Liver (tissue), 9 donors: ENCODE data around the gene ARF4. TPM values are rescaled to one million over a fixed set of nuclear protein-coding genes. Genes with fewer than 3 reads are reported as not detected.

ENCODE experiments used
- DNase-seq: peaks from one replicate; pipeline ENCODE4 v3.0.0-alpha.2; 2017; ENCODE audit warnings: low spot score
- H3K27ac ChIP-seq, 2 donors: one replicate each; pipeline ENCODE4 v1.7.0; 2013; ENCODE audit warnings: inconsistent platforms in 2 of 2, low read length in 2 of 2, control low read depth in 1 of 2, low read depth in 1 of 2, mild to moderate bottlenecking in 1 of 2
- H3K27me3 ChIP-seq, 4 donors: one replicate each; pipeline versions ENCODE4 v1.6.1 to v1.7.0; 2013; ENCODE audit warnings: low read length in 3 of 4, inconsistent platforms in 1 of 4, mild to moderate bottlenecking in 1 of 4, moderate library complexity in 1 of 4; ENCODE audit not compliant: control insufficient read depth in 4 of 4, insufficient read depth in 4 of 4
- H3K36me3 ChIP-seq, 4 donors: one replicate each; pipeline versions ENCODE4 v1.6.1 to v1.7.0; 2013; ENCODE audit warnings: low read length in 3 of 4, mild to moderate bottlenecking in 3 of 4, low read depth in 1 of 4, moderate library complexity in 1 of 4; ENCODE audit not compliant: control insufficient read depth in 4 of 4, insufficient read depth in 3 of 4
- H3K4me1 ChIP-seq, 4 donors: one replicate each; pipeline versions ENCODE4 v1.6.1 to v1.7.0; 2013; ENCODE audit warnings: low read length in 3 of 4, mild to moderate bottlenecking in 3 of 4, moderate library complexity in 1 of 4; ENCODE audit not compliant: control insufficient read depth in 4 of 4, insufficient read depth in 4 of 4
- H3K4me3 ChIP-seq, 3 donors: one replicate each; pipeline versions ENCODE4 v1.6.1 to v1.7.0; 2013; ENCODE audit warnings: low read length in 3 of 3, control low read depth in 1 of 3, low read depth in 1 of 3, mild to moderate bottlenecking in 1 of 3
- H3K9ac ChIP-seq, 2 donors: one replicate each; pipeline ENCODE4 v1.7.0; 2013; ENCODE audit warnings: low read length in 2 of 2, mild to moderate bottlenecking in 2 of 2, moderate library complexity in 2 of 2, control low read depth in 1 of 2, low read depth in 1 of 2
- H3K9me3 ChIP-seq, 4 donors: one replicate each; pipeline versions ENCODE4 v1.6.1 to v1.7.0; 2013; ENCODE audit warnings: low read length in 3 of 4; ENCODE audit not compliant: control insufficient read depth in 4 of 4
- FOXA1 ChIP-seq: IDR thresholded peaks from 2 replicates; pipeline ENCODE4 v1.6.1; 2016; ENCODE audit warnings: antibody characterized with exemption
- FOXA2 ChIP-seq: IDR thresholded peaks from 2 replicates; pipeline ENCODE4 v1.6.1; 2016; ENCODE audit warnings: antibody characterized with exemption
- GABPA ChIP-seq, 2 donors: IDR thresholded peaks in 1 of 2; conservative IDR thresholded peaks in 1 of 2; 2 replicates each; pipeline ENCODE4 v1.6.1; 2016; ENCODE audit warnings: antibody characterized with exemption in 2 of 2, mild to moderate bottlenecking in 1 of 2, moderate library complexity in 1 of 2
- JUND ChIP-seq, 2 donors: IDR thresholded peaks; 2 replicates each; pipeline ENCODE4 v1.6.1; 2016; ENCODE audit warnings: antibody characterized with exemption in 2 of 2
- NR2F2 ChIP-seq: IDR thresholded peaks from 2 replicates; pipeline ENCODE4 v1.6.1; 2016; ENCODE audit warnings: antibody characterized with exemption
- RXRA ChIP-seq, 2 donors: IDR thresholded peaks; 2 replicates each; pipeline ENCODE4 v1.6.1; 2017 to 2018; ENCODE audit warnings: antibody characterized with exemption in 2 of 2, mild to moderate bottlenecking in 1 of 2
- SP1 ChIP-seq: IDR thresholded peaks from 2 replicates; pipeline ENCODE4 v1.6.1; 2018; ENCODE audit warnings: antibody characterized with exemption, mild to moderate bottlenecking
- TAF1 ChIP-seq: conservative IDR thresholded peaks from 2 replicates; pipeline ENCODE4 v1.6.1; 2016; ENCODE audit warnings: antibody characterized with exemption, mild to moderate bottlenecking
- YY1 ChIP-seq: IDR thresholded peaks from 2 replicates; pipeline ENCODE4 v1.6.1; 2016; ENCODE audit warnings: antibody characterized with exemption, mild to moderate bottlenecking
- WGBS: extraction: QIAGEN DNeasy Blood & Tissue Kit; methylation state at CpG from one replicate; pipeline ENCODE4 v1.1.7; 2013; 5-methylcytosine and 5-hydroxymethylcytosine counted together
- polyA plus RNA-seq, 2 donors: library from polyadenylated mRNA; stranded (reverse) in 1 of 2; unstranded in 1 of 2; fragments of 200-250 nt in 1 of 2; fragments of >200 nt in 1 of 2; fragmentation: Nextera tagmentation in 1 of 2; extraction: Ambion mirVana in 1 of 2; gene quantifications; one replicate each; pipeline versions ENCODE4 v1.2.1 to v1.2.3, GENCODE V29; 2013 to 2015
- total RNA-seq, 2 donors: library from RNA; depleted of rRNA; stranded (reverse); fragments of >200 nt; gene quantifications; one replicate each; pipeline ENCODE4 v1.2.3, GENCODE V29; 2014
- TF ChIP-seq, protein P1 (sequence below): IDR thresholded peaks from 2 replicates; pipeline ENCODE4 v1.6.1; 2016; ENCODE audit warnings: antibody characterized with exemption
- TF ChIP-seq, protein P2 (sequence below): IDR thresholded peaks from 2 replicates; pipeline ENCODE4 v1.6.1; 2016; ENCODE audit warnings: antibody characterized with exemption
- TF ChIP-seq, protein P3 (sequence below): fragments of 150-350 bp; IDR thresholded peaks from 2 replicates; pipeline ENCODE4 v1.5.1; 2017; ENCODE audit warnings: improper control_type of control experiment, low read depth, low read length; ENCODE audit not compliant: missing input control
- donor health status: healthy.
- donor health status: healthy.
- donor health status: healthy.
- donor health status: healthy.
- donor health status: healthy.

Gene ARF4
- total and polyA plus RNA-seq, 4 donors, result 90.0 to 143 (median 106) TPM

DNA sequence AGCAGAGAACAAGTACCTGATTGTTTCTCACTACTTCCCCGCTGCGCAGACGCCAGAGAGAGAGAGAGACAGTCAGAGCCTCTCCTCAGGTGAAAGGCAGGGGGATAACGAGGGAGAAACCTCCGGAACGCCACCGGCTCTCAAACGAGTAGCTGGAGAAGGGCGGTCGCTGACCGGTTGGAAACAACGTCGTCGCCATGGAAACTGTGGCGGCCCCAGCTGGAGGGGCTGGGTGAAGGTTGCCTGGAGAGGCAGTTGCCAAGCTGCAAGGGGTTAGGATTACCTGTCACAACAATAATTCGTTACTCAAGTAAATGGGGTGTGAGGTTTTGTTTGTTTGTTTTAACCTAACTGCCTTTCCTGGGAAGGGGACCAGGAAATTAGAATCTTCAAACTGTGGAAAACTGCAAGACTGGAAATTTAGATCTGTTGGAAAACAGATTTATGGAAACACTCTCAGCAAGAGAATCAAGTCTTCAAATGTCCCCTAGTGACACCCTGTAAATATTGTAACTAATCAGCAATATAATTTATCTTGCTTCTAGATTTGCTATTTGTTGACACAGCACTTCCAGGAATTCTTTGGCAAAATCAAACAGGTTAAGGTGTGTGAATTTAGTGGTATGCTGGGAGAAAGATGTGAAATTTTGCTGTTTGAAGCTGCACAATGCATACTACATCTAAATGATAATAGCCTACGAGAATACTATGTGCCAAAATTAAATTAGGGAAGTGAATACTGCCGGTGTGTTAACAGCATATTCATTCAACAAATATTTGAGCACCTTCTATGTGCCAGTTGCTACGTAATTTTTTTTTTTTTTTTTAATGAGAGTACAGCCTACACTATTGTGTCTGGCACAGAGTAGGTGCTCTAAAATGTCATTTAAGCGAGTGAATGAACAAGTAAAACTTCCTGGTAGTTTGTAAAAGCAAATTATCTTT lies 52.7 kb downstream of the ARF4 start, which contains the start of gene DNAH12:
Gene DNAH12, minus strand, starts transcription at position 164 of the 945 bp plus-strand sequence. CDS start 1,474 bp downstream, outside the sequence.
- Histone ChIP-seq H3K36me3 (no peaks in the 10 kb centered on the region), H3K27me3 (no peaks in the 10 kb centered on the region), H3K9me3 (no peaks in the 10 kb centered on the region), H3K4me3 (peak within 1 kb of the TSS in 1 of 3 donors; percentile 20), H3K4me1 (peaks cover 2 to 11% (median 9%) of the 10 kb centered on the region in 4 donors), H3K27ac (no peak within 1 kb of the TSS), H3K9ac (no peak within 1 kb of the TSS)
- peak; percentile 41 for DNase-seq
- 10% methylated on average over 20 of the region's 20 CpGs for WGBS
- TF ChIP-seq, protein P1, sequence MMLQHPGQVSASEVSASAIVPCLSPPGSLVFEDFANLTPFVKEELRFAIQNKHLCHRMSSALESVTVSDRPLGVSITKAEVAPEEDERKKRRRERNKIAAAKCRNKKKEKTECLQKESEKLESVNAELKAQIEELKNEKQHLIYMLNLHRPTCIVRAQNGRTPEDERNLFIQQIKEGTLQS, result no peak
- TF ChIP-seq GABPA (IDR thresholded peaks at IDR 0.05 in 1 of 2, conservative IDR thresholded peaks at IDR 0.05 in 1 of 2) (no peak), RXRA (IDR thresholded peaks at IDR 0.05) (no peak), FOXA1 (no peak), SP1 (peak; percentile 13)
- TF ChIP-seq, protein P2, sequence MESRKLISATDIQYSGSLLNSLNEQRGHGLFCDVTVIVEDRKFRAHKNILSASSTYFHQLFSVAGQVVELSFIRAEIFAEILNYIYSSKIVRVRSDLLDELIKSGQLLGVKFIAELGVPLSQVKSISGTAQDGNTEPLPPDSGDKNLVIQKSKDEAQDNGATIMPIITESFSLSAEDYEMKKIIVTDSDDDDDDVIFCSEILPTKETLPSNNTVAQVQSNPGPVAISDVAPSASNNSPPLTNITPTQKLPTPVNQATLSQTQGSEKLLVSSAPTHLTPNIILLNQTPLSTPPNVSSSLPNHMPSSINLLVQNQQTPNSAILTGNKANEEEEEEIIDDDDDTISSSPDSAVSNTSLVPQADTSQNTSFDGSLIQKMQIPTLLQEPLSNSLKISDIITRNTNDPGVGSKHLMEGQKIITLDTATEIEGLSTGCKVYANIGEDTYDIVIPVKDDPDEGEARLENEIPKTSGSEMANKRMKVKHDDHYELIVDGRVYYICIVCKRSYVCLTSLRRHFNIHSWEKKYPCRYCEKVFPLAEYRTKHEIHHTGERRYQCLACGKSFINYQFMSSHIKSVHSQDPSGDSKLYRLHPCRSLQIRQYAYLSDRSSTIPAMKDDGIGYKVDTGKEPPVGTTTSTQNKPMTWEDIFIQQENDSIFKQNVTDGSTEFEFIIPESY, result no peak

DNA sequence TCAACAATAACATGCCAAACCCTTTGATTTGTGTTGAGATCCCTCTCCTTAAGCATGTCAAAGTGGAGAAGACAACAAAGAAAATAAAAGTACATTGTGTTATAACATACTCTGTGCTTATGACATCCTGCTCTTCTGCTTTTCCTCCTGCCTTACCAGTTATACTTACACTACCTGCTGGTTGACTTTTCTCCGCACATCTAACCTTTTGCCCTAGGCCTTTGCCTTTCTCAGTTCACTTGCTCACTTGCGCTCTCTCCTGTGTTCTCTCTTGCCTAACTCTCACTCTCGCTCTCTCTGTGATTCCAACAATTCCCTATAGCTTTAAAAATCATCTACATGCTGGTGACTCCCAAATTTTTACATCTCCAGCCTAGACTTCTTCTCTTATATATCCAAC lies 58.7 kb downstream of the ARF4 start:
- Histone ChIP-seq H3K27ac (no peak overlapping the region), H3K36me3 (no peaks in the 10 kb centered on the region), H3K4me1 (no peaks in the 10 kb centered on the region), H3K9ac (no peak overlapping the region), H3K4me3 (no peak overlapping the region), H3K9me3 (no peaks in the 10 kb centered on the region), H3K27me3 (no peaks in the 10 kb centered on the region)
- DNase-seq, result no peak
- WGBS, result 95% methylated on average over 3 of the region's 3 CpGs
- TF ChIP-seq FOXA2 (no peak), SP1 (no peak), JUND (IDR thresholded peaks at IDR 0.05) (no peak), NR2F2 (no peak)
- TF ChIP-seq, protein P3, sequence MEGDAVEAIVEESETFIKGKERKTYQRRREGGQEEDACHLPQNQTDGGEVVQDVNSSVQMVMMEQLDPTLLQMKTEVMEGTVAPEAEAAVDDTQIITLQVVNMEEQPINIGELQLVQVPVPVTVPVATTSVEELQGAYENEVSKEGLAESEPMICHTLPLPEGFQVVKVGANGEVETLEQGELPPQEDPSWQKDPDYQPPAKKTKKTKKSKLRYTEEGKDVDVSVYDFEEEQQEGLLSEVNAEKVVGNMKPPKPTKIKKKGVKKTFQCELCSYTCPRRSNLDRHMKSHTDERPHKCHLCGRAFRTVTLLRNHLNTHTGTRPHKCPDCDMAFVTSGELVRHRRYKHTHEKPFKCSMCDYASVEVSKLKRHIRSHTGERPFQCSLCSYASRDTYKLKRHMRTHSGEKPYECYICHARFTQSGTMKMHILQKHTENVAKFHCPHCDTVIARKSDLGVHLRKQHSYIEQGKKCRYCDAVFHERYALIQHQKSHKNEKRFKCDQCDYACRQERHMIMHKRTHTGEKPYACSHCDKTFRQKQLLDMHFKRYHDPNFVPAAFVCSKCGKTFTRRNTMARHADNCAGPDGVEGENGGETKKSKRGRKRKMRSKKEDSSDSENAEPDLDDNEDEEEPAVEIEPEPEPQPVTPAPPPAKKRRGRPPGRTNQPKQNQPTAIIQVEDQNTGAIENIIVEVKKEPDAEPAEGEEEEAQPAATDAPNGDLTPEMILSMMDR, result no peak

DNA sequence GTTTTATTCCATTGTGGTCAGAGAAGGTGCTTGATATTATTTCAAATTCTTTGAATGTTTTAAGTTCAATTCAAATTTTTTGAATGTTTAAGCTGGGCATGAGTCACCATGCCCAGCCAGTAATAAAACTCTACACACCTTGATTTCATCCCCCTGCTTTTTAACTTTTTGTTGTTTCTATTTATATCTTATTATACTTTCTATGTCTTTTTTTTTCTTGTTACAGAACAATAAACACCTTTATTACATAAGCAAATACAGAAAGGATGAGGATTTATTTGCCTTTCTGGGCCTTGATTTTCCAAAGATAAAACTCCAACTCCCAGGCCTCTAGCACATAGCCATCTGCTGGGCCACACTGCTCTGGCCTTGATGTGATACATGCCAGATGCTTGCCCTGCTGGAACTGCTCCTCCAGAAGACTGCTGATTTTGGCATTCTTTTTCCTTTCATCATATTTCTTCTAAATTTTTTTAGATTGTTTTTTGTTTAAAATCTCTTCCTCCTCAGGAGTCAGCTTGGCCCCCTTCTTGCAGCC lies 67.0 kb downstream of the ARF4 start:
- no peak for TF ChIP-seq FOXA1
- no peak for TF ChIP-seq TAF1
- no peak for TF ChIP-seq NR2F2
- no peak for TF ChIP-seq SP1
- no peak for TF ChIP-seq YY1
- TF ChIP-seq, protein P3, result no peak
- no peak overlapping the region for H3K9ac ChIP-seq

More for the DNA sequence above, 67.0 kb downstream of the ARF4 start:
- no peaks in the 10 kb centered on the region for H3K4me1 ChIP-seq
- DNase-seq, result no peak
- no peak overlapping the region for H3K4me3 ChIP-seq
- H3K27me3 ChIP-seq, result no peaks in the 10 kb centered on the region
- H3K9me3 ChIP-seq, result no peaks in the 10 kb centered on the region
- H3K36me3 ChIP-seq, result no peaks in the 10 kb centered on the region
- H3K27ac ChIP-seq, result no peak overlapping the region
